HCT116 (cell line): ENCODE data around the gene HPS5. TPM values are rescaled to one million over a fixed set of nuclear protein-coding genes. Genes with fewer than 3 reads are reported as not detected.

ENCODE experiments used
- ATAC-seq: fragments of 200-7000 bp; cut with Tn5 transposase; 2 replicates; pipeline ENCODE4 v1.9.1; 2020; ENCODE audit warnings: mild to moderate bottlenecking, moderate library complexity
- BruUV-seq: library from RNA; stranded (reverse); fragments of 400-500 nt; replicated peaks from 2 replicates; lab custom pipeline; 2021; lab: Mats Ljungman, UMichigan
- CTCF ChIA-PET: fragments of 300-600 bp; sonication (Branson Sonifier 250); formaldehyde crosslinking; loops from one replicate; lab custom pipeline; 2021; ENCODE audit warnings: antibody characterized with exemption; lab: Charles Lee
- POLR2A ChIA-PET: fragments of 300-600, 350-600 bp; sonication (Branson Sonifier 250); formaldehyde crosslinking; loops from one replicate; lab custom pipeline; 2021; ENCODE audit warnings: antibody characterized with exemption; lab: Charles Lee
- RAD21 ChIA-PET, 2 experiments: fragments of 300-600 bp; sonication (Branson Sonifier 250); formaldehyde crosslinking; loops; one replicate each; lab custom pipeline; 2023; ENCODE audit warnings: low total read pairs in 2 of 2; ENCODE audit not compliant: uncharacterized antibody in 2 of 2, unreplicated experiment in 2 of 2, low non-redundant PET in 1 of 2; lab: Charles Lee
- DNase-seq: peaks from one replicate; pipeline ENCODE4 v3.0.0-alpha.2; 2010; ENCODE audit warnings: low read depth, low spot score
- H2AFZ ChIP-seq: fragments of 200-600 bp; shearing (Covaris generic), sonication (generic); 2 replicates; pipeline ENCODE4 v1.6.1; 2017; ENCODE audit warnings: low read depth, mixed run types, mixed read lengths, antibody characterized with exemption, low read length; ENCODE audit not compliant: poor library complexity, severe bottlenecking
- H3K27ac ChIP-seq: 2 replicates; pipeline ENCODE4 v1.5.1; 2012; ENCODE audit warnings: low read depth, low read length
- H3K27me3 ChIP-seq: fragments of 200-600 bp; sonication (generic); 2 replicates; pipeline ENCODE4 v1.6.1; 2016; ENCODE audit warnings: mixed run types, low read length, mixed read lengths; ENCODE audit not compliant: insufficient read depth
- H3K36me3 ChIP-seq, 2 experiments: fragments of 200-500 bp in 1 of 2; fragments of 200-600 bp in 1 of 2; sonication (Bioruptor generic) in 1 of 2; sonication (generic) in 1 of 2; 2 replicates each; pipeline versions ENCODE4 v1.5.1 to v1.6.1; 2014 to 2016; ENCODE audit warnings: low read length in 2 of 2, inconsistent platforms in 1 of 2, mixed read lengths in 1 of 2, mixed run types in 1 of 2; ENCODE audit not compliant: insufficient read depth in 2 of 2, control insufficient read depth in 1 of 2
- H3K4me1 ChIP-seq, 2 experiments: fragments of 200-600 bp in 1 of 2; sonication (generic) in 1 of 2; 2 replicates each; pipeline versions ENCODE4 v1.5.1 to v1.6.1; 2012 to 2017; ENCODE audit warnings: low read length in 2 of 2, inconsistent platforms in 1 of 2, mild to moderate bottlenecking in 1 of 2, mixed read lengths in 1 of 2, mixed run types in 1 of 2, moderate library complexity in 1 of 2; ENCODE audit not compliant: insufficient read depth in 2 of 2, control insufficient read depth in 1 of 2
- H3K4me2 ChIP-seq: fragments of 200-600 bp; sonication (generic); 2 replicates; pipeline ENCODE4 v1.6.1; 2017; ENCODE audit warnings: mixed run types, low read length, mixed read lengths
- H3K4me3 ChIP-seq, 2 experiments: fragments of 200-600 bp in 1 of 2; sonication (generic) in 1 of 2; replicated peaks in 1 of 2; 2 replicates each; pipeline ENCODE4 v1.5.1; 2011 to 2016; ENCODE audit warnings: low read length in 2 of 2, control low read depth in 1 of 2, low read depth in 1 of 2, mild to moderate bottlenecking in 1 of 2, mixed read lengths in 1 of 2, mixed run types in 1 of 2
- H3K79me2 ChIP-seq: fragments of 200-600 bp; sonication (generic); 2 replicates; pipeline ENCODE4 v1.6.1; 2017; ENCODE audit warnings: mild to moderate bottlenecking, mixed run types, low read length, moderate library complexity, mixed read lengths; ENCODE audit not compliant: insufficient read depth
- H3K9ac ChIP-seq: fragments of 200-600 bp; sonication (generic); 2 replicates; pipeline ENCODE4 v1.6.1; 2016; ENCODE audit warnings: low read length, mixed read lengths
- H3K9me2 ChIP-seq: fragments of 200-600 bp; sonication (generic), shearing (Covaris generic); 2 replicates; pipeline ENCODE4 v1.6.1; 2017; ENCODE audit warnings: mixed run types, mild to moderate bottlenecking, moderate library complexity; ENCODE audit not compliant: insufficient read depth
- H3K9me3 ChIP-seq, 2 experiments: fragments of 200-500 bp in 1 of 2; fragments of 200-600 bp in 1 of 2; sonication (Bioruptor generic) in 1 of 2; sonication (generic) in 1 of 2; 2 replicates each; pipeline ENCODE4 v1.6.1; 2014 to 2017; ENCODE audit warnings: low read length in 2 of 2, mixed read lengths in 2 of 2, inconsistent platforms in 1 of 2, low read depth in 1 of 2, mild to moderate bottlenecking in 1 of 2, mixed run types in 1 of 2, moderate library complexity in 1 of 2; ENCODE audit not compliant: control insufficient read depth in 1 of 2, insufficient read depth in 1 of 2
- H4K20me1 ChIP-seq: fragments of 200-600 bp; sonication (generic), shearing (Covaris generic); 2 replicates; pipeline ENCODE4 v1.6.1; 2017; ENCODE audit warnings: mixed run types, mild to moderate bottlenecking, moderate library complexity; ENCODE audit not compliant: insufficient read depth
- ATF3 ChIP-seq: IDR thresholded peaks from 2 replicates; pipeline ENCODE4 v1.6.1; 2012
- CBX3 ChIP-seq: IDR thresholded peaks from 2 replicates; pipeline ENCODE4 v1.6.1; 2012; ENCODE audit warnings: low read depth
- CEBPB ChIP-seq: IDR thresholded peaks from 2 replicates; pipeline ENCODE4 v1.6.1; 2012; ENCODE audit warnings: low read depth
- ELF1 ChIP-seq: IDR thresholded peaks from 2 replicates; pipeline ENCODE4 v1.6.1; 2012; ENCODE audit warnings: low read depth, borderline replicate concordance
- EZH2phosphoT487 ChIP-seq: fragments of 200-600 bp; IDR thresholded peaks from 2 replicates; pipeline ENCODE4 v1.6.1; 2018; ENCODE audit warnings: antibody characterized with exemption, borderline replicate concordance
- FOSL1 ChIP-seq: IDR thresholded peaks from 2 replicates; pipeline ENCODE4 v1.6.1; 2012; ENCODE audit warnings: low read depth
- JUND ChIP-seq: IDR thresholded peaks from 2 replicates; pipeline ENCODE4 v1.6.1; 2012
- MAX ChIP-seq: IDR thresholded peaks from 2 replicates; pipeline ENCODE4 v1.6.1; 2012
- RAD21 ChIP-seq: IDR thresholded peaks from 2 replicates; pipeline ENCODE4 v1.6.1; 2012; ENCODE audit warnings: low read depth, mild to moderate bottlenecking
- REST ChIP-seq: IDR thresholded peaks from 2 replicates; pipeline ENCODE4 v1.6.1; 2012; ENCODE audit warnings: low read depth
- SRF ChIP-seq: IDR thresholded peaks from 2 replicates; pipeline ENCODE4 v1.6.1; 2012; ENCODE audit warnings: low read depth
- YY1 ChIP-seq: IDR thresholded peaks from 2 replicates; pipeline ENCODE4 v1.6.1; 2011; ENCODE audit warnings: low read length, low read depth, moderate library complexity, mild to moderate bottlenecking; ENCODE audit not compliant: insufficient replicate concordance; ENCODE audit errors: extremely low read depth
- ZBTB33 ChIP-seq: IDR thresholded peaks from 2 replicates; pipeline ENCODE4 v1.6.1; 2011; ENCODE audit warnings: mild to moderate bottlenecking, low read length, moderate library complexity; ENCODE audit not compliant: insufficient replicate concordance; ENCODE audit errors: extremely low read depth
- ZFX ChIP-seq: fragments of 450-650 bp; IDR thresholded peaks from 2 replicates; pipeline ENCODE4 v1.6.1; 2017
- ZNF274 ChIP-seq: fragments of 200-500 bp; sonication (Bioruptor generic); IDR thresholded peaks from 2 replicates; pipeline ENCODE4 v1.6.1; 2014; ENCODE audit warnings: mild to moderate bottlenecking, low read depth, low read length, inconsistent platforms
- intact Hi-C: fragments of 100-400 bp; cut with micrococcal nuclease; formaldehyde crosslinking; loops from 2 replicates; pipeline ENCODE4 v1.10.0; 2022
- total RNA-seq: library from RNA; stranded (reverse); gene quantifications from one replicate; pipeline ENCODE4 v1.2.1, GENCODE V29; 2021; ENCODE audit not compliant: unreplicated experiment

The HPS5 gene
- total RNA-seq, 1 experiment from 2014 or later, result 19.6 TPM

- no peak overlapping the region for H3K4me2 ChIP-seq
- intact Hi-C loops, result no loop called here
- no peaks in the 10 kb centered on the region for H3K27me3 ChIP-seq
- no peak overlapping the region for H3K4me3 ChIP-seq
- POLR2A ChIA-PET, result interaction anchor here (2.0 kb wide), 1 partner anchor 26 kb away, joined by 7 read pairs; the partner anchor contains the start of gene LDHA
- no peak for ATAC-seq
- no peak for TF ChIP-seq RAD21
- TF ChIP-seq FOSL1, result no peak
- TF ChIP-seq ATF3, result no peak
- TF ChIP-seq REST, result no peak
- no peak for TF ChIP-seq JUND
- TF ChIP-seq EZH2phosphoT487, result no peak
- H2AFZ ChIP-seq, result no peak overlapping the region
- CTCF ChIA-PET, result no interaction called here
- H4K20me1 ChIP-seq, result no peaks in the 10 kb centered on the region
- no peaks in the 10 kb centered on the region for H3K79me2 ChIP-seq
- no peaks in the 10 kb centered on the region for H3K9me2 ChIP-seq
- H3K4me1 ChIP-seq, result no peaks in the 10 kb centered on the region
- H3K27ac ChIP-seq, result no peak overlapping the region
- RAD21 ChIA-PET, result no interaction called here
- no TSS peak for BruUV-seq
- DNase-seq, result no peak
- H3K36me3 ChIP-seq, result peaks cover 18 to 25% of the 10 kb centered on the region in 2 experiments; a peak in 3 of 4 replicates
- no peak overlapping the region for H3K9ac ChIP-seq
- H3K9me3 ChIP-seq, result no peaks in the 10 kb centered on the region
These were observed 46.3 kb upstream of the HPS5 start for GRCh38 chr11:18368221-18368620.

GRCh38 chr11:18367431-18367830, 45.5 kb upstream of the HPS5 start:
- H4K20me1 ChIP-seq, result no peaks in the 10 kb centered on the region
- CTCF ChIA-PET, result no interaction called here
- POLR2A ChIA-PET, result interaction anchor here (2.0 kb wide), 1 partner anchor 27 kb away, joined by 7 read pairs; the partner anchor contains the start of gene LDHA
- no peak overlapping the region for H3K9ac ChIP-seq
- H3K4me1 ChIP-seq, result no peaks in the 10 kb centered on the region
- no peak overlapping the region for H2AFZ ChIP-seq
- H3K9me2 ChIP-seq, result no peaks in the 10 kb centered on the region
- BruUV-seq, result no TSS peak
- no peak overlapping the region for H3K27ac ChIP-seq
- no peak for DNase-seq
- no peak overlapping the region for H3K4me3 ChIP-seq
- intact Hi-C loops, result no loop called here
- H3K36me3 ChIP-seq, result peaks cover 19 to 30% of the 10 kb centered on the region in 2 experiments; a peak in 3 of 4 replicates
- RAD21 ChIA-PET, result no interaction called here
- no peaks in the 10 kb centered on the region for H3K27me3 ChIP-seq
- no peaks in the 10 kb centered on the region for H3K9me3 ChIP-seq
- H3K79me2 ChIP-seq, result no peaks in the 10 kb centered on the region
- ATAC-seq, result no peak
- no peak overlapping the region for H3K4me2 ChIP-seq
- TF ChIP-seq MAX (no peak), ATF3 (no peak), CBX3 (no peak), JUND (no peak), FOSL1 (no peak), CEBPB (no peak), YY1 (no peak), ELF1 (no peak), ZBTB33 (no peak), ZFX (no peak), ZNF274 (no peak), SRF (no peak), EZH2phosphoT487 (no peak)
